HG03520 (cell line): ENCODE data around the gene ARHGAP20.

Experiments
- ATAC-seq: cut with Tn5 transposase; IDR thresholded peaks from one replicate; pipeline ENCODE4 v1.9.1; 2021; ENCODE audit warnings: mild to moderate bottlenecking, moderate library complexity; ENCODE audit not compliant: unreplicated experiment

Gene ARHGAP20

GRCh38 chr11:110529043-110529442 is 183.2 kb downstream of the ARHGAP20 start:
- no peak for ATAC-seq

GRCh38 chr11:110527146-110527545 is 185.1 kb downstream of the ARHGAP20 start:
- no peak for ATAC-seq
